ENCODE results near the gene HRH2.
"Not testable (repeated sequence)": the region's sequence is repeated elsewhere in the genome, so short reads cannot be mapped to it uniquely, and the experiment has no call there.

HRH2 gene, protein sequence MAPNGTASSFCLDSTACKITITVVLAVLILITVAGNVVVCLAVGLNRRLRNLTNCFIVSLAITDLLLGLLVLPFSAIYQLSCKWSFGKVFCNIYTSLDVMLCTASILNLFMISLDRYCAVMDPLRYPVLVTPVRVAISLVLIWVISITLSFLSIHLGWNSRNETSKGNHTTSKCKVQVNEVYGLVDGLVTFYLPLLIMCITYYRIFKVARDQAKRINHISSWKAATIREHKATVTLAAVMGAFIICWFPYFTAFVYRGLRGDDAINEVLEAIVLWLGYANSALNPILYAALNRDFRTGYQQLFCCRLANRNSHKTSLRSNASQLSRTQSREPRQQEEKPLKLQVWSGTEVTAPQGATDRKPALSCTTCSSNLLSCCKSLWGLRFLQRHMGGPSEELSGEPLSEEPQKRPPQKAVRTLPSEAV

DNA sequence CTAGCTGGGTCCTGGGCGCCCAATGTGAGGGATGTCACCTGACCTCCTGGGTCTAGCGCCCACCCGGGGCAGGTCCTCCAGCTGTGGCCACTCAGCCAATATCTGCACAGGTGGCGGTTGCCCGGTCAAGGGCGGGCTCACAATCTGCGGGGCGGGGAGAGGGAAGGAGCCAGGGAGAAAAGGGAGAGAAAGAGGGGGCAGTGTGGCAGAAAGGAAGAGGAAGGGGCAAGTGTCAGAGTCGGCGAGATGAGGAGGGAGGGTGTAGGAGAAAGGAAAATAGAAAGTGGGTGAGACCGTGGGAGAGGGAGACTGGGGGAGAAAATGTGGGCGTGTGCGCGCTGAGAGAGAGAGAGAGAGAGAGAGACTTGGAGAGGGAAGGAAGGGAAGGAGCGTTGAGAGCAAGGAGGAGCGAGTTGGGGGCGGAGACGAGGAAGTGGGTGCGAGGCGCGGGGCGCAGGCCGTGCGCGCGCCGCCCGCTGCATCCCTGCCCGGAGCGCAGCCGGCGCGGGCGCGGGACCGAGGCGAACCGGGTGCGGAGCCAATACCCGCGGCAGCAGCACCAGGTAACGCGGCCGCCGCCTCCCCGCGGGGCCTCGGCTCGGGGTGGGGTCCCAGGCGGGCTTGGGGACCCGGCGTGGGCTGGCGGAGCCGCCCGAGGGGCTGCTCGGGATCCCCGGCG lies at the start of gene HRH2:
HRH2 (plus strand) TSS at position 479 of the 679 bp plus-strand sequence. CDS start 25,163 bp downstream, outside the sequence.
- DNase-seq (ENCODE audit: low spot score): no peak

- no peak for DNase-seq (ENCODE audit: low spot score)
Measured at GRCh38 chr5:175609526-175609925, 48.3 kb upstream of the HRH2 start.

DNA sequence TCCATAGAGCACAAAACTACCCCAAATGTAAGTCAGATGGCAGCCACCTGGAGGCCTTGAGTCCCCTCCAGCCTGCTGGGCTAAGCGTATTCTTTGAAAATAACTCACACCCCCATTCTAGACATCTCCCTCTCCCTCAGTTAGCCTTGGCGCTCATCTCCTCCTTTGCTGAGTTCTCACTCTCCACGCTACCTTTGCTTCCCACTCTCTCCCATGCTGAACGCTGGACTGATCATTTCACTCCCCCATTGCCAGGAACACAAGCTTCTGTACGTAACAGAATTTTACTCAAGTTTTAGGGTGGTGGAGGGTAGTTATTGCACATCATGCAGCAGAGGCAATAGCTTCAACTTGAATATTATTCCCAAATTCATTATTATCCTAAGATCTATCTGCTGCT lies 47.5 kb upstream of the HRH2 start:
- DNase-seq (ENCODE audit: low spot score): no peak

DNA sequence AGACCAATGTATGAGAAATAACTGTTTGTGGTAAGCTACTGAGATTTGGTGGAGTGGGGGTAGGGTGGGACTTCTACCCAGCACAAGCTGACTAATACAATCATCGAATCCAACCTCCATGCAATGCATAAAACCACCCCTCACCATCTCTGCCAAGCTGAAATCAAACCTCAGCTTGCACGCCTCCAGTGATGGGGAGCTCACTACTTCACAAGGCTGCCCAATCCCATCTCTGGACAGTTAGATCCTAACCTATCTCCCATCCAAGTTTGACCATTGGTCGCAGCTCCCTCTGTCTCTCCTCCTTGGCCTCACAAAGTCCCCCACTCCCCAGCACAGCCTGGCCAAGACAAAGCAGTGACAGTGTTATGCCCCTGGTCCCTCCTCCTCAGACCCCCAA lies 47.0 kb upstream of the HRH2 start:
- DNase-seq (ENCODE audit: low spot score): no peak

GRCh38 chr5:175614223-175614815 lies 43.6 kb upstream of the HRH2 start:
- DNase-seq (ENCODE audit: low spot score): no peak

DNA sequence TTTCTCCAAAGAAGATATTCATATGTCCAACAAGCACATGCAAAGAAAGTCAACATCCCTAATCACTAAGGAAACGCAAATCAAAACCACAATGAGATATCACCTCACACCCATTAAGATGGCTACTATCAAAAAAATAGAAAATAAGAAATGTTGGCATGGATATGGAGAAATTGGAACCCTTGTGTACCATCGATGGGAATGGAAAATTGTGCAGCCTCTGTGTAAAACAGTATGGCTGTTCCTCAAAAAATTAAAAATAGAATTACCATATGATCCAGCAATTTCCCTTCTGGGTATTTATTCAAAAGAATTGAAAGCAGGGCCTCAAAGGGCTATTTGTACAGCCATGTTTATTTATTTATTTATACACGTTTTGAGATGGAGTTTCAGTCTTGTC lies 43.0 kb upstream of the HRH2 start:
- no peak for DNase-seq (ENCODE audit: low spot score)

GRCh38 chr5:175616083-175616482 lies 41.8 kb upstream of the HRH2 start:
- no peak for DNase-seq (ENCODE audit: low spot score)

GRCh38 chr5:175616527-175616926 lies 41.3 kb upstream of the HRH2 start:
- DNase-seq (ENCODE audit: low spot score): not testable (repeated sequence)

DNA sequence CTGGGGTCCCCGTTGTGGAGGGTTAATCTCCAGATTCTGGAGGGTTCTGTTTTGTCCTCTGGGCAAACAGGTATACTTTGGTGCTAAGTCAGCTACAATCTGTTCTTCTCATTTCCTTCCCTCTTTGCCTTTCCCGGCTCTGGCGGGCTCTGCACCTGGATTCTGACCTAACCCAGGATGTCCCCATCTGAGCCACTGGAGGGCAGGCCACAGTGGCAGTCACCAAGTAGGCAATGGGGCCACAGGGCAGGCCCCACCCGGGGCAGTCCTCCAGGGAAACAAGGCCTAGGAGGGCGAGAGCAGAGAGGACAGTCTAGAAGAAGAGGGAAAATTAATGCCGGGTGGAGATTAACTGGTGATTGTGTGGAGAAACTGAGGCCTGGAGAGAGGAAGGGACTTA lies 40.4 kb upstream of the HRH2 start:
- DNase-seq (ENCODE audit: low spot score): no peak

- no peak for DNase-seq (ENCODE audit: low spot score)
Measured at GRCh38 chr5:175620527-175620926, 37.3 kb upstream of the HRH2 start.

DNA sequence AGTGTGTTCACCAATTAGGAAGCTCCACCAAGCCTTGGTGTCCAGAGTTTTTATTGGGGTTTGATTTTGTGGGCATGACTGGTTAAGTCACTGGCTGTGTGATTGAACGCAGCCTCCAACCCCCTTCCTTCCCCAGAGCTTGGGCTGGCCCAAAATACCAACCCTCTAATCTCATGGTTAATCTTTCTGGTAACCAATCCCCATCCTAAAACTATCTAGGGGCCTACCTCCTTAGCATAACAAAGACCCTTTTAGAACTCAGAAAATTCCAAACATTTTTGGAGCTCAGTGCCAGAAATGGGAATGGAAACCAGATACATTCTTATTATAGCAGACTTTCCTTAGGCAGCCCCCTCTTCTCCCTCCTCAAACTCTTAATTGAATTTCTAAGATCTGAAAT lies 35.9 kb upstream of the HRH2 start:
- DNase-seq (ENCODE audit: low spot score): no peak

GRCh38 chr5:175623088-175623487 lies 34.8 kb upstream of the HRH2 start:
- DNase-seq (ENCODE audit: low spot score): no peak

GRCh38 chr5:175624316-175624715 lies 33.6 kb upstream of the HRH2 start:
- DNase-seq (ENCODE audit: low spot score): no peak

DNA sequence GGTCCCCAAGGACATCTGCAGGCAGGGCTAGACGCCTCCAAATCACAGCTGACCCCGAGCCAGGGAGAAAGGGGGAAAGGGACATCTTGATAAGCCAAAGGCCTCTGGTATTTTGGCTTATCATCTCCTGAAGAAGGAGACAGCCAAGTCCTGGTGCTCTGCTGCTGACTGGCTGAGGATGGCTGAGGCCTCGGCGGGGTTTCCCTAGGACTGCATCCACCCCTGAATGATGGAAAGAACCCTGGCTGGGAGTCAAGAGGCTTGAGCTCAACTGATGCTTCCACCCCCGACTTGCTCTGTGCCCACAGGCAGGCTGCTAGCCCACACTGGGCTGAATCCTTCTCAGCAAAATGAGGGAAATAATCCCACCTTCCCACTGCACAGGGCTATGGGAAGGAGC lies 30.9 kb upstream of the HRH2 start:
- no peak for DNase-seq (ENCODE audit: low spot score)

DNA sequence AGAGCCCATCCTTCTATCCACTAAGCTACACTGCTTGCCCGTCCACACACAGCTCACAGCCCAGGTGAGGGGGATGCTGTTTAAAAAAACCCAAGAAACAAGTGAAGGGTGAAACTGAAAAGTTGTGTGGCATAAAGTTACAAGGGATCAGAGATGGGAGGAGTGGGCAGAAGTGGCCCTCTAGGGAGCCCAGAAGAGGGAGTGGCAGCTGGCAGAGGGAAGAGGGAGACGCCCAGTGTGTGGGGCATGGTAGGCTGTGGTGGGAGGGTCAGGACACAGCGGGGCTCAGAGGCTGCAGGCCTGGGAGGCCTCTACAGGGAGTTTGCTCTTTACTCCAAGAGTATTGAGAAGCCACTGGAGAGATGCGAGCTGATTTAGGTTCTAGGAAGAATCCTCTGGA lies 30.1 kb upstream of the HRH2 start:
- DNase-seq (ENCODE audit: low spot score): no peak

DNA sequence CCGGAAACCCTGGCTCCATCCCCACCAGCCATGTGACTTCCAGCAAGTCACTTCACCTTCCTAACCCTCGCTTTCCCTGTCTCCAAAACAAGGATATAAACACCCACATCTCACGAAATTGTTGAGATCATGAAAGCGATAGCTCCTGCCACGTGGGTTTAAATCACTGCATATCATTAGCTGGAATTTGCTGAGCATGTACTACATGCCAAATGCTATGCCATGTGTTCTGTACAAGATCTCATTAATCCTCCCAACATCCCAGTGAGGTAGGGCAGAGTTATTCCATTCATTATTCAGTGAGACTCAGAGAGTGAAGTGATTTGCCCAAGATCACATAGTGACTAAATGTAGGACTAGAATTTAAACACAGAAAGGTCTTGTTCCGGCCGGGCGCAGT lies 29.2 kb upstream of the HRH2 start:
- no peak for DNase-seq (ENCODE audit: low spot score)

- no peak for DNase-seq (ENCODE audit: low spot score)
Measured at GRCh38 chr5:175629261-175629660, 28.6 kb upstream of the HRH2 start.

- DNase-seq (ENCODE audit: low spot score): no peak
Measured at GRCh38 chr5:175629793-175630192, 28.1 kb upstream of the HRH2 start.

DNA sequence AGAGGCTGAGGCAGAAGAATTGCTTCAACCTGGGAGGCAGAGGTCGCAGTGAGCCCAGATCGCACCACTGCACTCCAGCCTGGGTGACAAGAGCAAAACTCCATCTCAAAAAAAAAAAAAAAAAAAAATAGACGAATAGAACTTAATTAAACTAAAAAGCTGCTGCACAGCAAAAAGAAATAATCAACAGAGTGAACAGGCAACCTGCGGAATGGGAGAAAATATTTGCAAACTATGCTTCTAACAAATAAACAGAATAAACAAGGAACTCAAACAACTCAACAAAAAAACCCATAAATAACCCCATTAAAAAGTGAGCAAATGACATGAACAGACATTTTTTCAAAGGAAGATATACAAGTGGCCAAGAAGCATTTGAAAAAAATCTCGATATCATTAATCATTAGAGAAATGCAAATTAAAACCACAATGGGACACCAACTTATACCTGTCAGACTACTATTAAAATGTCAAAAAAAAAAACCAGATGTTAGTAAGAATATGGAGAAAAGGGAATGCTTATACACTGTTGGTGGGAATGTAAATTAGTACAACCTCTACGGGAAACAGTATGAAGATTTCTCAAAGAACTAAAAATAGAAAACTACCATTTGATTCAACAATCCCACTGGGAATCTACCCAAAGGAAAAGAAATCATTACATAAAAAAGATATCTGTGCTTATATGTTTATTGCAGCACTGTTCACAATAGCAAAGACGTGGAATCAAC lies 21.9 kb upstream of the HRH2 start:
- DNase-seq (ENCODE audit: low spot score): no peak

DNA sequence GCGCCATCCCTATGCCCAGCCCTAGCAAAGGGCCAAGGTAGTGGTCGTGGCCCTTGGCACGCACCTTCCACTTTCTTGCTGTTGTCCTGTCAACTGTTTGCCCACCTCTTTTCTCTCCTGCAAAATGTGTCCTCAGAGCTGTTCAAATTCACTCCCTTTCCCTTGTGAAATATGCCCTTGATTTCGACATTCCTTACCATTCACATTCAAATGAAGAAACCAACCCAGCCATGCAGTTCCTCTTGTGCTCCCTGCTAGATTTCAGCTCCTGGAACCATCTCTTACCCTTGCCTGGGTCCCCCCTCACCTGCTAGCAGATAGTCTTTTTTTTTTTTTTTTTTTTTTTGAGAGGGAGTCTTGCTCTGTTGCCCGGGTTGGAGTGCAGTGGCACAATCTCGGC lies 19.6 kb upstream of the HRH2 start:
- DNase-seq (ENCODE audit: low spot score): no peak

- no peak for DNase-seq (ENCODE audit: low spot score)
Measured at GRCh38 chr5:175640106-175640775, 17.6 kb upstream of the HRH2 start.

- no peak for DNase-seq (ENCODE audit: low spot score)
Measured at GRCh38 chr5:175642998-175643397, 14.9 kb upstream of the HRH2 start.
